ENCODE results near the gene ALKBH3.

ALKBH3 gene

GRCh38 chr11:43895601-43896000, 15.0 kb downstream of the ALKBH3 start:
- Histone ChIP-seq H3K27ac (ENCODE audit: low read depth, low read length) (no peak overlapping the region), H3K9me3 (ENCODE audit: low read length) (no peaks in the 10 kb centered on the region), H3K4me1 (ENCODE audit: insufficient read depth, low read length) (no peaks in the 10 kb centered on the region), H3K36me3 (ENCODE audit: insufficient read depth, low read length) (peaks cover 64% of the 10 kb centered on the region), H3K4me3 (ENCODE audit: low read depth in 1 of 2, low read length in 2 of 2) (no peak overlapping the region), H3K27me3 (ENCODE audit: control insufficient read depth in 1 of 2, insufficient read depth in 2 of 2, low read length in 2 of 2) (no peaks in the 10 kb centered on the region), H3K9ac (ENCODE audit: low read length) (no peak overlapping the region)

GRCh38 chr11:43898574-43898973, 17.9 kb downstream of the ALKBH3 start:
- Histone ChIP-seq H3K4me1 (ENCODE audit: insufficient read depth, low read length) (no peaks in the 10 kb centered on the region), H3K9me3 (ENCODE audit: low read length) (no peaks in the 10 kb centered on the region), H3K4me3 (ENCODE audit: low read depth in 1 of 2, low read length in 2 of 2) (no peak overlapping the region), H3K27me3 (ENCODE audit: control insufficient read depth in 1 of 2, insufficient read depth in 2 of 2, low read length in 2 of 2) (no peaks in the 10 kb centered on the region), H3K36me3 (ENCODE audit: insufficient read depth, low read length) (peaks cover 52% of the 10 kb centered on the region), H3K9ac (ENCODE audit: low read length) (no peak overlapping the region), H3K27ac (ENCODE audit: low read depth, low read length) (no peak overlapping the region)

DNA sequence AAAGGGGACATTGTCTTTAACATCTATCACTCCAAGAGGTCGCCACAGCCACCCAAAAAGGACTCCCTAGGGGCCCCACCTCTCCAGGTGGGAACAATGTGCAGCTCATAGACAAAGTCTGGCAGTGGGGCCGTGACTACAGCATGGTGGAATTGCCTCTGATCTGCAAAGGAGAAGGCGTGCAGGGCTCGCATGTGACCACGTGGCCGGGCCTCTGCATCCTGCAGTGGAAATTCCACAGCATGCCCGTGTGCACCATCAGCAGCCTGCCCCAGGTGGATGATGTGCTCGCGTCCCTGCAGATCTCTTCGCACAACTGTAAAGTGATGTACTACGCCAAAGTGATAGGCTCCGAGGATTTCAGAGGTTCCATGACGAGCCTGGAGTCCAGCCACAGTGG, 18.5 kb downstream of the ALKBH3 start:
- Histone ChIP-seq H3K4me3 (ENCODE audit: low read depth in 1 of 2, low read length in 2 of 2) (no peak overlapping the region), H3K9me3 (ENCODE audit: low read length) (no peaks in the 10 kb centered on the region), H3K4me1 (ENCODE audit: insufficient read depth, low read length) (no peaks in the 10 kb centered on the region), H3K27ac (ENCODE audit: low read depth, low read length) (no peak overlapping the region), H3K9ac (ENCODE audit: low read length) (no peak overlapping the region), H3K27me3 (ENCODE audit: control insufficient read depth in 1 of 2, insufficient read depth in 2 of 2, low read length in 2 of 2) (no peaks in the 10 kb centered on the region), H3K36me3 (ENCODE audit: insufficient read depth, low read length) (peaks cover 57% of the 10 kb centered on the region)

GRCh38 chr11:43901551-43901950, 20.9 kb downstream of the ALKBH3 start:
- Histone ChIP-seq H3K9me3 (ENCODE audit: low read length) (no peaks in the 10 kb centered on the region), H3K27me3 (ENCODE audit: control insufficient read depth in 1 of 2, insufficient read depth in 2 of 2, low read length in 2 of 2) (no peaks in the 10 kb centered on the region), H3K4me3 (ENCODE audit: low read depth in 1 of 2, low read length in 2 of 2) (no peak overlapping the region), H3K36me3 (ENCODE audit: insufficient read depth, low read length) (peaks cover 50% of the 10 kb centered on the region), H3K4me1 (ENCODE audit: insufficient read depth, low read length) (peaks cover 10% of the 10 kb centered on the region), H3K27ac (ENCODE audit: low read depth, low read length) (no peak overlapping the region), H3K9ac (ENCODE audit: low read length) (no peak overlapping the region)

GRCh38 chr11:43903078-43903477, 22.4 kb downstream of the ALKBH3 start:
- Histone ChIP-seq H3K4me1 (ENCODE audit: insufficient read depth, low read length) (peaks cover 10% of the 10 kb centered on the region), H3K27ac (ENCODE audit: low read depth, low read length) (no peak overlapping the region), H3K36me3 (ENCODE audit: insufficient read depth, low read length) (peaks cover 39% of the 10 kb centered on the region), H3K9me3 (ENCODE audit: low read length) (no peaks in the 10 kb centered on the region), H3K4me3 (ENCODE audit: low read depth in 1 of 2, low read length in 2 of 2) (no peak overlapping the region), H3K9ac (ENCODE audit: low read length) (no peak overlapping the region), H3K27me3 (ENCODE audit: control insufficient read depth in 1 of 2, insufficient read depth in 2 of 2, low read length in 2 of 2) (no peaks in the 10 kb centered on the region)

DNA sequence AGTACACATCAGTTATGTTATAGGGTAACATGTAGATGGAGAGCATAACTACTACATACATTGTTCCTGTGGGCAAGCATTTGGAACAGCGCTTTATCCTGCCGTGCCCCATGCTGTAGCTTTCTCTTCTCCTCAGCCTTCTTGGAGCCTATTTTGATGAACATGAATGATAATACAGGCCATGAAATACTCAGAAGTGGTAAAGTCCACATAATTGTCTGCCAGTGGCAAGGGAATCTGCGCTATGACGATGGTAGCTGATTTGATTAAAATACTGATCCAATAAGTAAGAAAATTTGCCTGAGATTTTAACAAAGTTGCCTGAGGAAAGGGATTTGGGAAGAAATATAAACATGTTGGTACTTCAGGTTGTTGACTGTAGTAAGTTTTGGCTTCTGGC, 23.3 kb downstream of the ALKBH3 start:
- Histone ChIP-seq H3K4me3 (ENCODE audit: low read depth in 1 of 2, low read length in 2 of 2) (no peak overlapping the region), H3K9ac (ENCODE audit: low read length) (no peak overlapping the region), H3K36me3 (ENCODE audit: insufficient read depth, low read length) (peaks cover 31% of the 10 kb centered on the region), H3K4me1 (ENCODE audit: insufficient read depth, low read length) (peaks cover 10% of the 10 kb centered on the region), H3K27ac (ENCODE audit: low read depth, low read length) (no peak overlapping the region), H3K27me3 (ENCODE audit: control insufficient read depth in 1 of 2, insufficient read depth in 2 of 2, low read length in 2 of 2) (no peaks in the 10 kb centered on the region), H3K9me3 (ENCODE audit: low read length) (no peaks in the 10 kb centered on the region)

DNA sequence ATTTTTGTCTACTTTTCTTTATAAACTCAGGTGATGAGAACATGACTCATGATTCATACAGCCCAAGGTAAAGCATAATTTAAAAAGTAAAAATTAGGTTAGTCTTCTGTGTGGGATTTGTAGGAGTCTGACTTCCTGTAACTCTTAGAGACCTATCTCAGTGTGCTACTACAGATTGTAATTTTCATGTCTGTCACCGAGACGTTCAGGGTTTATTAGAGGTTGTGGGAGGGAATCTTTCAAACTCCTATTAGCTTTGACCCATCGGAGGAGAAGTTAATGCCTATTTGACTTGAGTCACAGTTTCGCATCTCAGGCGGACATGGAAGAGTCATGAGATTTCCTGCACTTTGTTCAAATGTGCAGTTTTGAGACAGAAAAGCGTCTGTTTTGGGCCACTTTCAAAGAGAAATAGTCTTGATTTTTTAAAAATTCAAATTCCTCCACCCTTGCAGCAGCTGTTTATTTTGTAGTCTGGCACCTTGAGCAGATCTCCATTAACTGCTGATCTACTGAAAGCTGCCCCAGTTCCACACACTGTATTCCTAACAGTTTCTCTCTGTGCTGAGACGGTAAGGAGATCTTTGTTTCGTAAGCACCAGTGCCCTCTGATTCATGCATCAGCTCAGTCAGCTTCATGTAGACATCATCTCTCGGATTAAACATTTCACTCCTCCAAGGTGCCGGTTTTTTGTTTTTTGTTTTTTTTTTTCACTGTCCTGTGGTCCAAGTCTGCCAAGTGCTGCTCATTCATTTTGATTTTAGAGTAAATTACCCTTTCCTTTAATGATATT, 24.3 kb downstream of the ALKBH3 start:
- Histone ChIP-seq H3K4me3 (ENCODE audit: low read depth in 1 of 2, low read length in 2 of 2) (no peak overlapping the region), H3K4me1 (ENCODE audit: insufficient read depth, low read length) (peaks cover 10% of the 10 kb centered on the region), H3K27me3 (ENCODE audit: control insufficient read depth in 1 of 2, insufficient read depth in 2 of 2, low read length in 2 of 2) (no peaks in the 10 kb centered on the region), H3K9me3 (ENCODE audit: low read length) (no peaks in the 10 kb centered on the region), H3K36me3 (ENCODE audit: insufficient read depth, low read length) (peaks cover 28% of the 10 kb centered on the region), H3K9ac (ENCODE audit: low read length) (no peak overlapping the region), H3K27ac (ENCODE audit: low read depth, low read length) (no peak overlapping the region)

- H3K27me3 ChIP-seq (ENCODE audit: control insufficient read depth in 1 of 2, insufficient read depth in 2 of 2, low read length in 2 of 2), result no peaks in the 10 kb centered on the region
- no peaks in the 10 kb centered on the region for H3K9me3 ChIP-seq (ENCODE audit: low read length)
- H3K4me3 ChIP-seq (ENCODE audit: low read depth in 1 of 2, low read length in 2 of 2), result no peak overlapping the region
- no peak overlapping the region for H3K9ac ChIP-seq (ENCODE audit: low read length)
- H3K4me1 ChIP-seq (ENCODE audit: insufficient read depth, low read length), result peaks cover 10% of the 10 kb centered on the region
- no peak overlapping the region for H3K27ac ChIP-seq (ENCODE audit: low read depth, low read length)
- peaks cover 37% of the 10 kb centered on the region for H3K36me3 ChIP-seq (ENCODE audit: insufficient read depth, low read length)
These were observed 25.2 kb downstream of the ALKBH3 start for GRCh38 chr11:43905813-43906241.

GRCh38 chr11:43907028-43907975, 26.7 kb downstream of the ALKBH3 start:
- no peak overlapping the region for H3K27ac ChIP-seq (ENCODE audit: low read depth, low read length)
- no peak overlapping the region for H3K4me3 ChIP-seq (ENCODE audit: low read depth in 1 of 2, low read length in 2 of 2)
- no peaks in the 10 kb centered on the region for H3K27me3 ChIP-seq (ENCODE audit: control insufficient read depth in 1 of 2, insufficient read depth in 2 of 2, low read length in 2 of 2)
- H3K9ac ChIP-seq (ENCODE audit: low read length), result no peak overlapping the region
- H3K4me1 ChIP-seq (ENCODE audit: insufficient read depth, low read length), result peaks cover 10% of the 10 kb centered on the region
- H3K9me3 ChIP-seq (ENCODE audit: low read length), result no peaks in the 10 kb centered on the region
- H3K36me3 ChIP-seq (ENCODE audit: insufficient read depth, low read length), result peaks cover 23% of the 10 kb centered on the region

DNA sequence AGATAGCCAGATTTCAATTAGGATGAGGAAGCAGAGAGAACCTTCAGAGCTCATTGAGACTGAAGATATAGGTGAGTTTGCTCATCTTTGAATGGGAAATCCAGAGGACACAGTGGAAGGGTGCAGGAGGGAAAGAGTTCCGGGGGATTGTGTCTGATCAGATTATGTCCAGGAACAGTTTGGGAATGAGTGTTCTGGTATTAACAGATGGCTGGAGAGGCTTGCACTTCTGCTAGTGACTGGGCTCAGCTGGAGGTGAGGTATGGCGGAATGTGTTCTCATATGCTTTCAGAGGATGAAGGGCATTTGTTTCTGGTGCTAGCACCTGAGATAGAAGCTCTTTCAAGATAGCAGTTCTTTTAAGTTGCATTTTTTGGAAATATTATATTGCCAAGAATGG, 27.6 kb downstream of the ALKBH3 start:
- no peaks in the 10 kb centered on the region for H3K27me3 ChIP-seq (ENCODE audit: control insufficient read depth in 1 of 2, insufficient read depth in 2 of 2, low read length in 2 of 2)
- H3K9ac ChIP-seq (ENCODE audit: low read length), result no peak overlapping the region
- peaks cover 10% of the 10 kb centered on the region for H3K4me1 ChIP-seq (ENCODE audit: insufficient read depth, low read length)
- no peak overlapping the region for H3K4me3 ChIP-seq (ENCODE audit: low read depth in 1 of 2, low read length in 2 of 2)
- no peak overlapping the region for H3K27ac ChIP-seq (ENCODE audit: low read depth, low read length)
- no peaks in the 10 kb centered on the region for H3K9me3 ChIP-seq (ENCODE audit: low read length)
- peaks cover 22% of the 10 kb centered on the region for H3K36me3 ChIP-seq (ENCODE audit: insufficient read depth, low read length)

DNA sequence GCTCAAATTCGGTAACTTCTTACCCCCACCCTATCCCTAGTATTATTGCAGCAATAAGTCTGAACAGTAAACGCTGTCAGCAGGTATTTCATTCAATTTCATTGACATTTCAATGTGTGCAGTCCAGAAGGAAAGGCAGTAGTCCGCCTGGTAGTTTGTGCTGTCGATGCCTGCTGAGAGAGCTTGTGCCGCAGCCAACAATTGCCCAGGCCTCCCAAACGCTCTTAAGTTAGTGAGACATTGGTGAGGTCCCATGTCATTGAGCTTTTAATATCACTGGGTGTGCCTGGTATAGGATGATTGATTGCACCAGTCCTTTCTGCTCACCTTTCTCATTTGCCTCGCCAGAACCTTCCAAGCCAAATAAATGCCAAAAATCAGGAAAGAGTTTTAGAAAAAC, 28.1 kb downstream of the ALKBH3 start:
- Histone ChIP-seq H3K4me3 (ENCODE audit: low read depth in 1 of 2, low read length in 2 of 2) (no peak overlapping the region), H3K27me3 (ENCODE audit: control insufficient read depth in 1 of 2, insufficient read depth in 2 of 2, low read length in 2 of 2) (no peaks in the 10 kb centered on the region), H3K36me3 (ENCODE audit: insufficient read depth, low read length) (peaks cover 20% of the 10 kb centered on the region), H3K27ac (ENCODE audit: low read depth, low read length) (no peak overlapping the region), H3K9ac (ENCODE audit: low read length) (no peak overlapping the region), H3K4me1 (ENCODE audit: insufficient read depth, low read length) (peaks cover 10% of the 10 kb centered on the region), H3K9me3 (ENCODE audit: low read length) (no peaks in the 10 kb centered on the region)
